GM18517 (cell line): ENCODE results near the gene PTPRN2.
"Not testable (repeated sequence)": the region's sequence is repeated elsewhere in the genome, so short reads cannot be mapped to it uniquely, and the experiment has no call there.

Experiments
- ATAC-seq: cut with Tn5 transposase; IDR thresholded peaks from one replicate; pipeline ENCODE4 v1.9.1; 2021; ENCODE audit warnings: mild to moderate bottlenecking, moderate library complexity; ENCODE audit not compliant: unreplicated experiment

The PTPRN2 gene

DNA sequence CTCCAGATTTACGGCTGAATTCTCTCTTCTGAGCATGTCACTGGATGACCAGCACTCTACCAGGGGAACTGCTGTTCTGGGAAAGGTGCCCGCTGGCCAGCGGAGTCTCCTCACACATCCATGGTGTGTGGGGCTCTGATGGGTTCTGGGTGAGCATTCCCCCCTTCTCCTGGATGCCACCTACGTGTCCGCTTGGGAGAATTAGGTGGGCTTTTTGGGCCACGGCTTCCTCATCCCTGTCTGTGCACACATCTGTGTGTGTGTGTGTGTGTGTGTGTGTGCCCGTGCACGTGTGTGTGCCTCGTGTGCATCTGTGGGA lies 1087.8 kb downstream of the PTPRN2 start:
- no peak for ATAC-seq

DNA sequence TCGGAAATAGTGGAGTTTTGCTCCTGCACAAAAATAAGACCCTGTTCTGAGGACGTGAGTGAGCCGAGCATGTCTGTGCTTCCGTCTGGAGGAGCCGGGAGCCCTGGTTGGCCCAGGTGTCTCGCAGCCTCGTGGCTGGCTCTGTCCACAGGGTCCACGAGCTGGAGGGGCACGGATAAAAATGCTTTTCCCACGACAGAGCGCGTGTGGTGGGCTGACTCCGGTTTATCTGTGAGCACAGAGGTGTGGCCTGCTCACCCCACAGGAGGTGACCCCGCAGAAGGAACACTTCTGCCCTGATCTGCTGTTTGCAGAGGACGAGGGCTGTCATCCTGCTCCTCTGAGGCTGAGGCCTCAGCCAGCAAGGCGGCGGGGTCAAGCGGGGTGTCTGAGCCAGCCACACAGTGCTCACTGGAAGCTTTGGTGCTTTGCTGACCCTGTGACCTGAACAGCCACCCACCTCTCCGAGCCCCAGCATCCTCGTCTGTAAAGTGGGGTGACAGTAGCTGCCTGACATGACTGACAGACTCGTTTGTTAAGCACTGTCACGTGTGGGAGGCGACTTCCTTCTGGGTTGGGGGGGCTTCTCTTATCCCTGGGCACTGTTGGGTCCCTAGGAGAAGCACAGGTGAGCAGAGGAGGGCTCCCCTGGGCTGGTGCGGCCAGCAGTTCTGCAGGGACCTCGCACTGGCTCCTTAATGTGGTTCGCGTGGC lies 1088.3 kb downstream of the PTPRN2 start:
- no peak for ATAC-seq

DNA sequence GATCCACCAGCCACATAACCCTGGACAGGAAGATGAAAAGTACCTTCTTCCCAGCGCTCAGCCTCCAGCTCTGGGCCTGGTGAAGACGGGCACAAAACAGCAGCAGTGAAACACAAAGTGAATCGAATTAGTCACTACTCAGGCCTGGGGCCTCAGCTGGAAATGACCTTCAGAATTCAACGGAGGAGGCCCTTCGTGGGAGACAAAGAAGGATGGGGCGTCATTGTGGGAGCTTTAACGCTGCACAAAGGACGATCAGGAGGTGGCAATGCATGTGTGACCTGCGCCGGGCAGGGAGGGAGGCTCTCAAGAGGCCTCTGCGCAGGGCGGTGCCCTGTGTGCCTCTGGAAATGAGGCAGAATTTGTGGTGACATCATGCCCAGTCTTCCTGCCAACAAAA lies 1089.0 kb downstream of the PTPRN2 start:
- no peak for ATAC-seq

DNA sequence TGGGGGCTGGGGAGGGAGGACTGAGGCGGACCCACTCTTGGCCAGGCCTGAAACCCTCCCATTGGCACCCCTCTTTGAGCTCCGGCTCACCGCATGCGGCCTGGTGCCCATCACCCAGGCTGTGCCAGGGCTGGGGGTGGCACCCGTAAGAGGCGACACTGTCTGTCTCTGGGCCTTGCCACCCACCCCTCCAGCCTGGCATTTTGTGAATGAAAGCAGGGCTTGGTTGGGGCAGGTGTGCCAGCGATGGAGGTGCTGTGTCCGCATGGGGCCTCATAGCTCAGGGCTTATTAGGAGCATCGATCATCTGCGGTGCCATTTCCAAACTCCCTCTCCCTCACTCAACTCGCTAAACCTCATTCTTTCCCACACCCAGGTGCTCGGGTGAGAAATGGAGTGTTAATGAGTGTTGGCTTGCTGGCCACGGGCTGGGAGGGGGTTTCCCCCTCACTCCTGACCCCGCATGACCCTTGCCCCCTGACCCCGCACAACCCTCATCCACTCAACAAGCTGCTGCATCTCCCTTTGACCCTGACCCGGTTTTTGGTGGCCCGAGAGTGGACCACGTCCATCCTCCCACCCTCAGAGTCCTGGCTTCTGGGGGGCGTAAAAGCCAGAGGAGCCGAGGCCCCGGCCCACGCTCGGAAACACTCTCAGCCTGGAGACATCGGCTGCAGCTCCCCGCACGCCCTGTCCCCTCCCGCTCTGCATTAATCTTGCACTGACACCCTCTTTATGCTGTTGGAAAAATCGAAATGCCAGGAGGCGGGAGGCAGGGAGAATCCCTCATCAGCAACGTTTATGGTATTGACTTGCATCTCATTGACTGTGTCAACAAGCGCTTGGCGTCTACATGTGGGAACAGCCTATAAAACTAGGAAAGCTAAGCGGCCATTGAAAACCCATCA lies 1089.6 kb downstream of the PTPRN2 start:
- no peak for ATAC-seq

DNA sequence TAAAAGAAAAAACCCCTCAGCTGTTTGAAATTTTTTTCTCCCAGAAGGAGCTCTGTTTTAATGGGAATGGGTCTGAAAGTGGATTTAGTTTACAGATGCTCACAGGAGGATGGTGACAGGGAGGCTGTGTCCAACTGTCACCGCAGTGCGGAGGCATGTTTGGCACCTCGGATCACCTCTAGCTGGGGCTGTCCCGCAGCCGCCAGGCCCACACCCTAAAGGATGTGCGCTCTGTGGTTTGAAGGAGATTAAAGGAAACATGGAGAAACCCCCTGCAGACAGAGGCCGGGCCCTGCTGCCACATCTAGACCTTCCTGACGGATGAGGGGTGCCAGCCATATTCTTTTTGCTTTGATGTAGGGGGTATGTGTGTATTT lies 1090.3 kb downstream of the PTPRN2 start:
- ATAC-seq, result no peak

DNA sequence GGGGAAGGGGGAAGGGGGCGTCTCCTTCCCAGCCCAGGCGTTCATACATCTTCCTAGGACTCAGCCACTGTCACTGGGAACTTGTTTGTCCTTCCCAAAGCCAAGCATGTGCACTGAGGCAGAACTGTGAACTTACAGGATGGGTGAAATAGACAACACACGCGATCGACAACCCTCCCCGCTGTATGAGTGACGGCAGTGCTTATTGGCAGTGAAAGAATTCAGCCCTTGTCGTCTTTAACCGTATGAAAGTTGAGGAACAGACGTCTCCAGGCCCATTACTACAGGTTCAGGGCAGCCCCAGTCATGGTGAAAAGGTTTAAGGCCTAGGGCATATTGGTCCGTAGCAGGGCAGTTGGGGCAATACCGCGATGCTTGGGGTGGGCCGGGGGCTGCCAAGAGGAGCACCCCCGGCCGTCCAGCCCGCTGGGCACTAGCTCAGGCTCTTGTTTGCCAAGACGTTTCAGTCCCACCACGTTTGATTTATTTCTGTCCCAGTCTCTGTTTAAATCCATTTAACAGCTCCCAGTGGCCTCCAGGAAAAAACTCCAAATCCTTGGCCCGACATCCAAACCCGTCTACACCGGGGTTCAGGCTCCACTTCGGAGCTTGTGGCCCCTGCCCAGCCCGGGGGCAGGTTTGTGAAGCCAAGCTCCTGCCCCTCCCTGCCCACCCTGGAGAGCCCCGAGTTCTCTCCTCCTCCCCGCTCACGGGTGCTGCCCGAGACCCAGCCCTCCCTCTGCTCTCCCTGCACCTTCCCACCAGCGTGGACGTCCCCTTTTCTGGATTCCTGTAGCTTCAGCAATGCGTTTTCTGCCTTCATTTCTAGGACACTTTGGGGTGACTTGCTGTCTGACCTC lies 1091.0 kb downstream of the PTPRN2 start:
- no peak for ATAC-seq

DNA sequence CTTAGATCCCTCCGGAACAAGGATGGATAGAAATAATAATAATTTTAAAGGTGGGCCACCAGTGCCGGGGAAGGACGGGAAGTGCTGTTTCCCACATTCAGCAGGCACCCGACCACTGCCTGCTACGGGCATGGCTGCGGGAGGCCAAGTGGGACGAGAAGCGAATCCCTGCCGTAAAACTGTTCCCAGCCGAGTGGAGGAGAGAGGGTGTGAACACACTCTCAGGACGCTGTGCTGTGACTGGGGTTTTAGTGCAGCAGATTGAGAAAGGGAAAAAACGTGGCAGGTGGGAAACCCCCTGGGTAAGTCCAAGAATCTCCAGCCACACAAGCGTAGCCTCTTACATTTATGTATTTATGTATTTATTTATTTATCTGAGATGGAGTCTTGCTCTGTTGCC lies 1092.0 kb downstream of the PTPRN2 start:
- peak; percentile 69 for ATAC-seq

DNA sequence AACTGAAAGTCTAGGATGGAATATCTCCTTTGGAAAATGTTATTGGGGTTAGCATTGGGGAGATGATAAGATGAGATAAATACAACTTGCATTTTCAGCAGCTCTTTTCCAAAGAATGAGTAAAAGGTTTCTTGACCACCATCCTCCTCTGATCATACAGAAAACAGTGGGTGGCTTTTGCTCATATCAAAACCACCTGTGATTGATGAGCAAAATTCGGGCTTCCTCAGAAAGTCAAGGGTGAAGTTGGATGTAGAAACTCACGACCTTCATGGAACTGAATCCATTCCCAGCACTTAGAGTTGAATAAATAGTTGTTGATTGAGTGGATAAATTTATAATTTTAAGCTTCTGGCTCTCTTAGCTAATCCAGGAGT lies 1092.5 kb downstream of the PTPRN2 start:
- no peak for ATAC-seq

DNA sequence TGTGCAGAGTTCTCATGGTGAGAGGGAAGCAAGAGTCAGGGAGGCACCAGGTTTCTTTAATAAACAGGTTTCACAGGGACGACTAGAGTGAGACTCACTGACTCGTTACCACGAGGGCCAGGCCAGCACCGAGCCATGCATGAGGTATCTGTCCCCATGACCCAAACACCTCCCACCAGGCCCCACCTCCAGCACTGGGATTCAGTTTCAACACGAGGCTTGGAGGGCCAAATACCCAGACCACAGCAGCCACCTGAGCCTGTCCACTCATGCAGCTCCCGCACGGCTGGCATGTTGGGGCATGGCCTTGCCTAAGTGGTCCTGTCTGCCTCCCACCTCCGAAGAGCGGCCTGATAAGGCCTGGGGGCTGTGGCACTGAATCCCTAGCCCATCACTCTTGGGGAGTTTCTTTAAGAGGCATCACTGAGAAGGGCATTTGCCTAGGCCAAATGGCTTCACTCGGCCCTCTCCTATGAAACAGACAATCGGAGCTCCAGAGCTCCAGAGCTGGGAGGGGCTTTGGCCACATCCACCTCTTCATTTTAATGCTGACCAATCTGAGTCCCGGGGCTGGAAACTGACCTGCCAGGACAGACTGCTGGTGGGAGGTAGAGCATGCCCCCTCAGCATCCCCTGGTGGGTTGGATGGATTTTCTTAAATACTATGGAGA lies 1093.0 kb downstream of the PTPRN2 start:
- no peak for ATAC-seq

DNA sequence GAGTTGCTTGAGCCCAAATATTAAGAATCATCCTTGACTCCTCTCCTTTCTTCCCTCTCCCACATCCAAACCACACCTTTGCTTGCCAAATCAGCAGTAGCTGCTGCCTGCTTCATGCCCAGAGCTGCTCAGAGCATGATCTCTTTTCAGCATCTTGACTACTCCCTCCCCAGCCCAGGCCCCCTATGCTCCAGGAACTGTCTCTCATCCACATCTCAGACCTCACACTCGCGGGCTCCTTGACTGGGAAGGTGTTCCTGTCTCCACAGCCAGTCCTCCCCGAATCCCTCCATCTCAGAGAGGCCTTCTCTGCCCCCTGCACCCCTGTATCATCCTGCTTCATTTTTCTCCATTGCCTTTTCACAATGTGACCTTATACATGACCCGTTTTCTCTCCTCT lies 1093.8 kb downstream of the PTPRN2 start:
- no peak for ATAC-seq

DNA sequence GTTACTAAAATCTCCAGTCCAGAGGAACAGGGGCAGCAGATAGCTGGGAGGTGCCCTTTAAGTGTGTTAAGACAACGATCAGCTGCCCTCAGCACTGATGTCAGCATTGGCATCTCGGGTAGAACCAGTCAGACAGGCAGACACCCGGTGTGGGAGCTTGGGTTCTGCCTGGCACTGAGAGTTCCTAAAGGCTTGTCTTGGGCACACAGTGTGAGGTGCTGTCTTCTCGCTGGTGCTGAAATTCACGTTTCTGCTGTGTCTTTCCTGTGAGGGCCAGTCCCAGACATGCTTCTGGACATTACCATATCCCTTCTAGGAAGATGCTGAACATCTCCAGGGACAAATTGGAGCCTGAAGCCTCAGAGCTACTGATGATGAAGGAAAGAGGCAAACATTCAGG lies 1094.6 kb downstream of the PTPRN2 start:
- ATAC-seq, result no peak

DNA sequence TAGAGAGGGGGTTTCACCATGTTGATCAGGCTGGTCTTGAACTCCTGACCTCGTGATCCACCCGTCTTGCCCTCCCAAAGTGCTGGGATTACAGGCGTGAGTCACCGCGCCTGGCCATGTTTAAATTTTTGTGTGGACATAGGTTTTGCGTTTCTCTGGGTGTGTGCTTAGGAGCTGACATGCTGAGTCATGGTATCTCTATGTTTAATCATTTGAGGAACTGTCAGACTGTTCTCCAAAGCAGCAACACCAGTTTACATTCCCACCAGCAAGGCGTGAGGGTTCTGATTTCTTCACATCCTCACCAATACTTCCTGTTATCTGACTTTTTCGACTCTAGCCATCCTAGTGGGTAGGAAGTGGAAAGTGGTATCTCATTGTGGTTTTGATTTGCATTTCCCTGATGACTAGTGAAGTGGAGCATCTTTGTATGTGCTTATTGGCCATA lies 1097.1 kb downstream of the PTPRN2 start:
- ATAC-seq, result peak; percentile 73

DNA sequence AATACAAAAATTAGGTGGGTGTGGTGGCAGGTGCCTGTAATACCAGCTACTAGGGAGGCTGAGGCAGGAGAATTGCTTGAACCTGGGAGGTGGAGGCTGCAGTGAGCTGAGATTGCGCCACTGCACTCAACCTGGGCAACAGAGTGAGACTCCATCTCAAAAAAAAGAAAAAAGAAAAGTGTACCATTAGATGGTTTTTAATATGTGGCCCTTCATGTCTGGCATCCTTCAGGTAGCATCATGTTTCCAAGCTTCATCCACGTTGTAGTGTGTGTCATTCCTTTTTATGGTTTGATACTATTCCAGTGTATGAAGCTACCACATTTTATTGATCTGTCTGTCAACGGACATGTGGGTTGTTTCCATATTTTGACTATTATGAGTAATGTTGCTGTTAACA lies 1097.8 kb downstream of the PTPRN2 start:
- not testable (repeated sequence) for ATAC-seq
